H1 (cell line): Measurements from ENCODE around the gene SSBP3. TPM values are rescaled to one million over a fixed set of nuclear protein-coding genes. Genes with fewer than 3 reads are reported as not detected.

ENCODE experiments used
- CTCF ChIA-PET: fragments of 300-600 bp; sonication (Branson Sonifier 250); formaldehyde crosslinking; loops from one replicate; lab custom pipeline; 2021; ENCODE audit not compliant: partially characterized antibody; lab: Charles Lee
- POLR2A ChIA-PET: fragments of 300-600 bp; sonication (Branson Sonifier 250); formaldehyde crosslinking; loops from one replicate; lab custom pipeline; 2021; ENCODE audit warnings: inconsistent platforms; ENCODE audit not compliant: partially characterized antibody; lab: Charles Lee
- DNase-seq, 2 experiments: peaks; one replicate each; pipeline versions ENCODE4 v3.0.0 to v3.0.0-alpha.2; 2010 to 2022; ENCODE audit warnings: low spot score in 2 of 2, low read depth in 1 of 2, mixed read lengths in 1 of 2
- FAIRE-seq: peaks from 2 replicates; lab custom pipeline; 2011; peaks lifted over from hg19 to GRCh38; lab: Jason Lieb, UNC
- H2AFZ ChIP-seq: 2 replicates; pipeline ENCODE4 v1.8.1; 2012; ENCODE audit warnings: low read length, inconsistent platforms
- H2AK5ac ChIP-seq: 2 replicates; pipeline ENCODE4 v1.6.1; 2013; ENCODE audit warnings: low read depth, low read length
- H2BK120ac ChIP-seq: replicated peaks from 2 replicates; pipeline ENCODE3; 2013; ENCODE audit warnings: low read depth, low read length, inconsistent platforms
- H2BK12ac ChIP-seq: 2 replicates; pipeline ENCODE4 v1.6.1; 2013; ENCODE audit warnings: low read depth, low read length
- H2BK15ac ChIP-seq: 2 replicates; pipeline ENCODE4 v1.6.1; 2013; ENCODE audit warnings: low read length
- H2BK20ac ChIP-seq: 2 replicates; pipeline ENCODE4 v1.6.1; 2013; ENCODE audit warnings: low read length
- H2BK5ac ChIP-seq: 2 replicates; pipeline ENCODE4 v1.6.1; 2013; ENCODE audit warnings: low read depth, low read length
- H3K14ac ChIP-seq: 2 replicates; pipeline ENCODE4 v1.6.1; 2013; ENCODE audit warnings: inconsistent platforms; ENCODE audit not compliant: insufficient read length
- H3K18ac ChIP-seq: 2 replicates; pipeline ENCODE4 v1.6.1; 2013; ENCODE audit warnings: low read length; ENCODE audit errors: extremely low read depth
- H3K23ac ChIP-seq: 2 replicates; pipeline ENCODE4 v1.6.1; 2013; ENCODE audit warnings: inconsistent platforms; ENCODE audit not compliant: insufficient read length
- H3K23me2 ChIP-seq: 2 replicates; pipeline ENCODE4 v1.6.1; 2013; ENCODE audit warnings: low read depth, low read length
- H3K27ac ChIP-seq: 2 replicates; pipeline ENCODE4 v1.6.1; 2011; ENCODE audit warnings: low read depth, low read length, inconsistent platforms
- H3K27me3 ChIP-seq, 4 experiments: replicated peaks in 1 of 4; 1 replicate in 1 of 4; 2 replicates in 3 of 4; pipeline versions ENCODE4 v1.6.1 to v1.8.1; 2011 to 2013; ENCODE audit warnings: low read length in 3 of 4, mild to moderate bottlenecking in 3 of 4, inconsistent platforms in 2 of 4, mixed read lengths in 2 of 4, moderate library complexity in 1 of 4; ENCODE audit not compliant: control insufficient read depth in 3 of 4, insufficient read depth in 3 of 4; ENCODE audit errors: extremely low read depth in 1 of 4
- H3K36me3 ChIP-seq, 4 experiments: 2 replicates each; pipeline versions ENCODE4 v1.6.1 to v1.8.1; 2011 to 2013; ENCODE audit warnings: mild to moderate bottlenecking in 4 of 4, low read length in 3 of 4, moderate library complexity in 2 of 4, control low read depth in 1 of 4, inconsistent platforms in 1 of 4; ENCODE audit not compliant: insufficient read depth in 4 of 4, control insufficient read depth in 2 of 4
- H3K4ac ChIP-seq: replicated peaks from 2 replicates; pipeline ENCODE3; 2013; ENCODE audit warnings: low read length, low read depth, mixed read lengths, inconsistent platforms; ENCODE audit not compliant: insufficient read length
- H3K4me1 ChIP-seq, 4 experiments: replicated peaks in 1 of 4; 1 replicate in 1 of 4; 2 replicates in 3 of 4; pipeline versions ENCODE4 v1.6.1 to v1.8.1; 2011 to 2013; ENCODE audit warnings: low read length in 3 of 4, inconsistent platforms in 2 of 4, mixed read lengths in 1 of 4; ENCODE audit not compliant: insufficient read depth in 4 of 4, control insufficient read depth in 3 of 4
- H3K4me2 ChIP-seq, 2 experiments: 2 replicates each; pipeline versions ENCODE4 v1.6.1 to v1.8.1; 2011 to 2013; ENCODE audit warnings: low read depth in 2 of 2, low read length in 2 of 2, control low read depth in 1 of 2, inconsistent platforms in 1 of 2, mild to moderate bottlenecking in 1 of 2; ENCODE audit not compliant: insufficient read depth in 1 of 2
- H3K4me3 ChIP-seq, 4 experiments: fragments of 200-600, 300-600 bp in 1 of 4; sonication (generic), shearing (Covaris generic), sonication (Bioruptor Twin) in 1 of 4; 2 replicates each; pipeline versions ENCODE4 v1.5.1 to v1.8.1; 2011 to 2016; ENCODE audit warnings: low read length in 4 of 4, low read depth in 3 of 4, control low read depth in 2 of 4, inconsistent platforms in 2 of 4, mild to moderate bottlenecking in 2 of 4, mixed read lengths in 1 of 4, moderate library complexity in 1 of 4; ENCODE audit not compliant: insufficient read depth in 2 of 4; ENCODE audit errors: extremely low read depth in 1 of 4
- H3K56ac ChIP-seq: replicated peaks from 2 replicates; pipeline ENCODE3; 2013; ENCODE audit warnings: low read depth, mild to moderate bottlenecking, mixed read lengths, low read length, inconsistent platforms; ENCODE audit not compliant: insufficient read length
- H3K79me1 ChIP-seq: 2 replicates; pipeline ENCODE4 v1.6.1; 2013; ENCODE audit warnings: low read depth, low read length, control low read depth
- H3K79me2 ChIP-seq, 2 experiments: 2 replicates each; pipeline versions ENCODE4 v1.6.1 to v1.8.1; 2012 to 2013; ENCODE audit warnings: low read length in 2 of 2, mild to moderate bottlenecking in 2 of 2, inconsistent platforms in 1 of 2; ENCODE audit not compliant: insufficient read depth in 2 of 2, control insufficient read depth in 1 of 2
- H3K9ac ChIP-seq, 4 experiments: replicated peaks in 1 of 4; 1 replicate in 1 of 4; 2 replicates in 3 of 4; pipeline versions ENCODE4 v1.6.1 to v1.8.1; 2011 to 2013; ENCODE audit warnings: low read depth in 3 of 4, low read length in 3 of 4, control low read depth in 2 of 4, mild to moderate bottlenecking in 2 of 4, moderate library complexity in 2 of 4, inconsistent platforms in 1 of 4; ENCODE audit errors: extremely low read depth in 1 of 4
- H3K9me3 ChIP-seq, 2 experiments: 2 replicates each; pipeline versions ENCODE4 v1.6.1 to v1.8.1; 2012 to 2013; ENCODE audit warnings: mild to moderate bottlenecking in 2 of 2, moderate library complexity in 2 of 2, control low read depth in 1 of 2, inconsistent platforms in 1 of 2, low read depth in 1 of 2, low read length in 1 of 2, mixed read lengths in 1 of 2; ENCODE audit not compliant: insufficient read depth in 2 of 2
- H4K20me1 ChIP-seq, 2 experiments: replicated peaks in 1 of 2; 2 replicates each; pipeline versions ENCODE3 to v1.8.1; 2011 to 2013; ENCODE audit warnings: inconsistent platforms in 2 of 2, low read length in 2 of 2, mild to moderate bottlenecking in 1 of 2; ENCODE audit not compliant: insufficient read depth in 2 of 2, control insufficient read depth in 1 of 2
- H4K5ac ChIP-seq: 2 replicates; pipeline ENCODE4 v1.6.1; 2013; ENCODE audit warnings: low read length, low read depth, mixed read lengths, inconsistent platforms; ENCODE audit not compliant: insufficient read length
- H4K8ac ChIP-seq: 2 replicates; pipeline ENCODE4 v1.8.0; 2013; ENCODE audit warnings: mild to moderate bottlenecking, moderate library complexity, low read length, inconsistent platforms; ENCODE audit not compliant: insufficient read depth; ENCODE audit errors: extremely low read depth
- H4K91ac ChIP-seq: replicated peaks from 2 replicates; pipeline ENCODE3; 2013; ENCODE audit warnings: low read length, mixed read lengths, inconsistent platforms; ENCODE audit not compliant: insufficient read length
- CBX5 ChIP-seq: fragments of 300-800, 300-1000 bp; sonication (generic); IDR thresholded peaks from 2 replicates; pipeline ENCODE4 v1.7.1; 2016; ENCODE audit warnings: antibody characterized with exemption, low read length, low read depth
- SP1 ChIP-seq: IDR thresholded peaks from 2 replicates; pipeline ENCODE4 v1.6.1; 2011; ENCODE audit warnings: low read depth, low read length
- WGBS, 2 experiments: shearing (Covaris generic) in 1 of 2; methylation state at CpG; one replicate each; pipeline versions ENCODE4 v1.1.6 to v1.1.7; 2013 to 2015; ENCODE audit warnings: low lambda C conversion rate in 2 of 2, mixed read lengths in 2 of 2, inconsistent platforms in 1 of 2, low coverage in 1 of 2, missing lambda C conversion rate in 1 of 2; ENCODE audit not compliant: insufficient replicate concordance in 2 of 2, insufficient coverage in 1 of 2, insufficient read length in 1 of 2; ENCODE audit errors: extremely low coverage in 1 of 2, missing lambda C conversion rate in 1 of 2; 5-methylcytosine and 5-hydroxymethylcytosine counted together
- polyA plus RNA-seq, 7 experiments: library from polyadenylated mRNA; depleted of rRNA in 3 of 7; stranded (reverse) in 5 of 7; unstranded in 2 of 7; fragments of >200 nt in 5 of 7; fragments of 200-250 nt in 2 of 7; gene quantifications; 1 replicate in 5 of 7; 2 replicates in 1 of 7; 4 replicates in 1 of 7; pipeline versions ENCODE4 v1.2.1 to v1.2.3, GENCODE V29; 2011 to 2013; ENCODE audit warnings: missing spikeins in 2 of 7, mixed read lengths in 2 of 7
- total RNA-seq: library from RNA; stranded (reverse); fragmentation: NEBNext Ultra II Directional; extraction: Animal tissue kit (Norgen Biotek cat#: 25700); gene quantifications from 2 replicates; pipeline ENCODE4 v1.2.1, GENCODE V29; 2021

The SSBP3 gene
- total and polyA plus RNA-seq, 2 of the 8 experiments (the other 6 are each of a cell fraction or from before 2014, with no cell fraction given): 99.7 to 133 TPM

DNA sequence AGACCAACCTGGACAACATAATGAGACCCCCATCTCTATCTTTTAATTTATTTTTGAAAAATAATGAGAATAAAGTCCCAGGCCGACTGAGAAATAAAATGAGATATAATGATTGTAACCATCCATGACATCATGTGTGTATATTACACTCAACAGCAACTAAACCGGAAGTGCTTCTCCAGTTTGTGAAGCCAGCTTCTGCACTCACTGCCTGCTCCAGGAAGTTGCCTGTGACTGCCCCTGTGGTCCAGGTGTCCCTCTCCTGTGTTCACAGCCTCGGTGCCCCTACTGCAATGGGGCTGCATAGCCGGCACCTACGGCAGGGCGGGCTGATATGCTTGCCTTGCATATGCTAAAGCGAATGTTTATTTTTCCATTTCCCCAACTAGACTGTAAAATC lies 68.3 kb downstream of the SSBP3 start:
- Histone ChIP-seq H2BK15ac (no peak overlapping the region), H3K4me1 (peaks cover 19 to 33% (median 26%) of the 10 kb centered on the region in 4 experiments), H4K20me1 (peaks cover 10 to 31% of the 10 kb centered on the region in 2 experiments), H2BK5ac (no peak overlapping the region), H3K14ac (no peak overlapping the region), H2AK5ac (no peak overlapping the region), H2BK20ac (no peak overlapping the region), H4K91ac (no peak overlapping the region), H3K4me2 (no peak overlapping the region), H2BK12ac (no peak overlapping the region), H3K9me3 (no peaks in the 10 kb centered on the region), H3K4me3 (no peak overlapping the region), H2AFZ (no peak overlapping the region), H4K5ac (no peak overlapping the region), H2BK120ac (no peak overlapping the region), H3K36me3 (0 out of 8 replicates have a peak, but pooled peaks cover 0 to 3% (median 1%) of the 10 kb centered on the region in 4 experiments), H3K23ac (no peak overlapping the region), H3K27ac (no peak overlapping the region), H3K79me2 (peaks cover 2 to 95% of the 10 kb centered on the region in 2 experiments; a peak in 3 of 4 replicates), H3K27me3 (no peaks in the 10 kb centered on the region), H3K4ac (no peak overlapping the region), H3K23me2 (no peaks in the 10 kb centered on the region), H3K56ac (no peak overlapping the region), H4K8ac (0 out of 2 replicates have a peak overlapping the region, but pooled peaks have one; percentile 53), H3K79me1 (peaks cover 29% of the 10 kb centered on the region), H3K18ac (no peak overlapping the region), H3K9ac (no peak overlapping the region)
- WGBS, 2 experiments: 95% methylated on average over 7 of the region's 7 CpGs; no CpG with 5 or more reads in 1 of the 2 experiments
- DNase-seq (no peak), FAIRE-seq (no peak)
- CTCF ChIA-PET: no interaction called here
- POLR2A ChIA-PET: interaction anchor here (1.1 to 1.4 kb wide), 5 partner anchors 10 to 69 kb away, joined by 3 to 6 read pairs (median 3); no protein-coding TSS in a partner anchor
- TF ChIP-seq SP1: no peak
- no peak for TF ChIP-seq CBX5
